ENCODE measurements around the gene TMBIM6.

Gene TMBIM6

DNA sequence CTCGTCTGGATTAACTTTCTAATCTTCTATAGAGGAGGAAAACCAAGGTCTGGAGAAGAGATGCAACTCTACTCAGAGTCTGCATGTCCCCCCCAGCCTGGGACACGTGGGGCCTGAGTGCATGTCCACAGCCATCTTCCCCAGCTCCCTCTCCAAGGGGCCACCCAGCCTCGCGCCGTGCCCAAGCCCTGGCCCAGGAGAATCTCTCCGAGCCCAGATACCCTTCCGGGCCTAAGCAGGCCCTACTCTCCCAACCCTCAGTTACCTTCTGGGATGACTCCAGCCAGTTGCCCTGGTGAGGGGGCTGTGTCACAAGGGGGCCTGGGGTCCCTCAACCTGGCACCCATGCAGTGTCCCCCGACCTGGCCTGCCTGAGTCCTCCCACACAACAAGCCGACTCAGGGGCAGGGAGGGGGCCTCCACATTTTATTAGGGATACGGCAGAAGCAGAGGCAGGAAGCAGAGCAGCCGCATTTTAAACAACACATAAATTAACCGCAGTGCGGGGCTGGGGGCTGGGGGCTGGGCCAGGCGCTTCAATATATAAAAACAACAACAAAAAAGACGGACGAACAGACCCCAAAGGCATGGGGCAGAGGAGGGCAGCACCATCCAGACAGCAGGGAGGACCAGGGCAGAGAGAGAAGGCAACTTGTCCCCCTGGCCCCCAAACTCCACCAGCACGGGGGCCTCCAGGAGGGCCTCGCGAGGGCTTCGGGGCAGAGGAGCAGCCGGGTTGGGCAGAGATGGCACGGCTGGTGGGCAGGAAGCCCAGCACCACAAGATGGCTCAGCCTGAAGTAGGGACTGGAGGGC, 49.6 kb downstream of the TMBIM6 start:
- TF ChIP-seq, protein P1, sequence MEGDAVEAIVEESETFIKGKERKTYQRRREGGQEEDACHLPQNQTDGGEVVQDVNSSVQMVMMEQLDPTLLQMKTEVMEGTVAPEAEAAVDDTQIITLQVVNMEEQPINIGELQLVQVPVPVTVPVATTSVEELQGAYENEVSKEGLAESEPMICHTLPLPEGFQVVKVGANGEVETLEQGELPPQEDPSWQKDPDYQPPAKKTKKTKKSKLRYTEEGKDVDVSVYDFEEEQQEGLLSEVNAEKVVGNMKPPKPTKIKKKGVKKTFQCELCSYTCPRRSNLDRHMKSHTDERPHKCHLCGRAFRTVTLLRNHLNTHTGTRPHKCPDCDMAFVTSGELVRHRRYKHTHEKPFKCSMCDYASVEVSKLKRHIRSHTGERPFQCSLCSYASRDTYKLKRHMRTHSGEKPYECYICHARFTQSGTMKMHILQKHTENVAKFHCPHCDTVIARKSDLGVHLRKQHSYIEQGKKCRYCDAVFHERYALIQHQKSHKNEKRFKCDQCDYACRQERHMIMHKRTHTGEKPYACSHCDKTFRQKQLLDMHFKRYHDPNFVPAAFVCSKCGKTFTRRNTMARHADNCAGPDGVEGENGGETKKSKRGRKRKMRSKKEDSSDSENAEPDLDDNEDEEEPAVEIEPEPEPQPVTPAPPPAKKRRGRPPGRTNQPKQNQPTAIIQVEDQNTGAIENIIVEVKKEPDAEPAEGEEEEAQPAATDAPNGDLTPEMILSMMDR (IDR thresholded peaks at IDR 0.05; ENCODE audit: borderline replicate concordance, insufficient read depth, low read depth, low read length) = no peak
- no peak overlapping the region for H3K4me3 ChIP-seq (ENCODE audit: low read depth, low read length)

DNA sequence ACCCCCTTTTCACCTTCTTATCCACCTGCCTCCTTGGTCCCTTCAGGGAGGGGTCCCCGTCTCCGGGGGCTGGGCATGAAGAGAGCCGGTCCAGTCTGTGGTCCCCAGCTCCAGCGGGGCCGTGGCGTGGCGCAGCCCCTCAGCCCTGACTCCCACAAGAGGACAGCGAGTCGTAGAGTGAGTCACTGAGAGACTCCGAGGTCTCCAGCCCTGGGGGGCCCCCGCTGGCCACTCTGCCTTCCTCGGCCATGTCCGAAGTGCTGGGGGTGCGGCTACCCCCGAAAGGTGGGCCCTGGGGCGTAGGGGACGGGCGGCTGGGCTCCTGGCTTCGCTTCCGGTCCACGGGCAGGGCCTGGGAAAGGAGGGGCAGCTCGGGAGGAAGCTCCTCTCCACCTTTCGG, 50.3 kb downstream of the TMBIM6 start:
- TF ChIP-seq, protein P1 (IDR thresholded peaks at IDR 0.05; ENCODE audit: borderline replicate concordance, insufficient read depth, low read depth, low read length) = no peak

DNA sequence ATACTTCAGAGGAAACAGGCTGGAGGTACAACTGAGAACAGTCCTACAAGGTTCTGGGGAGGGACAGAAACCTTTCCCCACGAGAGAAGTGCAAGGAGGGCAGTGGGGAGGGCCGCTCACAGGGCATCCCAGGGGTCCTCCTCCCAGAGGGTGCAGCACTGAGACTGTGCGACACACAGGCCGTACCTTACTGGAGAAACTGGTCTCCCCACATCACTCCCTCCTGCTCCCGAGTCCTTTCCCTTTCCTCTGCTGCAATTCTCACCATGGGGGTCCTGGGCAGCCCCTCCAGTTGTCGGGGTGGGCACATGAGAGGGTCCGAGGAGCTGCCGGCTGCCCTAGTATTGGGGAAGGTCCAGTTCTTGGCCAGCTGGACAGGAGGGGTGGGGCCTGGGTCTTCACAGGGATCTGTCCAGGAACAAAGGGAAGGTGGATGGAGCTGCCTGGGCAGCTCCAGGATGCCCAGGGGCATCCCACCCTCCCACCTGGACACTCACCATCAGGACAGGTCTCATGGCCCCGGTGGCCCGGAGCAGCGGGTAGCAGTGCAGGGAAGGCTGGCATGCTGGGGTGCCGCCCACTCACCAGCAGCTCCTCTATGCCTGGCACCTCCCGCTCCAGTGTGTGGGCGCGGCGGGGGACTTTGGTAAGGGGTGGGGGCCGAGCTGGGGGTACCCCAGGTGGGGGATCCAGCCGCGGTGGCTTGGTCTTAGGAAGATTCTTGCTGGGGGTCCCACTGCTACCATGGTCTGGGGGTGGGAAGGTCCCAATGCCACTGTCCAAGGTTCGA, 51.0 kb downstream of the TMBIM6 start:
- TF ChIP-seq, protein P1 (IDR thresholded peaks at IDR 0.05; ENCODE audit: borderline replicate concordance, insufficient read depth, low read depth, low read length) = no peak
- no peak overlapping the region for H3K4me3 ChIP-seq (ENCODE audit: low read depth, low read length)

More for the DNA sequence above, 50.3 kb downstream of the TMBIM6 start:
- no peak overlapping the region for H3K4me3 ChIP-seq (ENCODE audit: low read depth, low read length)

DNA sequence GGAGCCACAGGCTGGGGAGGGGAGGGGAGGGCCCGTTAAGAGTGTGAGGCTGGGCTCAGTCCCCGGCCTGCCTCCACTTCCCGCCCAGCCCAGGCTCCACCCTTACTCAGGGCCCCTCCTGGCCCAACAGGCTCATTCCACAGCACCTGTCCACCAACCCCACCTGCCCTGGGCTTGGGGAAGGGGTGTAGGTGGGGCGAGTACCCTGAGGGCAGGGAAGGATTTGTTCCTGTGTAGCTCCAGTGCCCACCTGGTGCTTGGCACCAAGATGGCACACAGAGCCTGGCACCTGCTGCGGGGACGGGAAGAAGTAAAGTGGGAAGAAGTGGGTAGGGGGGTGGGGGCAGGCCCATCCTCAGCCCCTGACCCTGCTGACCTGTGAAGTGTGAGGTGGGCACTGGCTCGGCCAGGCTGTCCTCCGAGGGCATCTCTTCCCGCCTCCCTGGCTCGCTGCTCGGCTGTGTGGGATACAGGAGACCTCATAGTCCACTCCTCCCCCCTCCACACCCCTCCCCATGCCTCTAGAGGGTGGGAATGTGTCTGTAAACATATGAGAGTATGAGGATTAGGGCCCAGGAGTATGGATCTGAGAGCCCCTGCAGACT, 51.7 kb downstream of the TMBIM6 start:
- no peak overlapping the region for H3K4me3 ChIP-seq (ENCODE audit: low read depth, low read length)
- TF ChIP-seq, protein P1 (IDR thresholded peaks at IDR 0.05; ENCODE audit: borderline replicate concordance, insufficient read depth, low read depth, low read length) = no peak

DNA sequence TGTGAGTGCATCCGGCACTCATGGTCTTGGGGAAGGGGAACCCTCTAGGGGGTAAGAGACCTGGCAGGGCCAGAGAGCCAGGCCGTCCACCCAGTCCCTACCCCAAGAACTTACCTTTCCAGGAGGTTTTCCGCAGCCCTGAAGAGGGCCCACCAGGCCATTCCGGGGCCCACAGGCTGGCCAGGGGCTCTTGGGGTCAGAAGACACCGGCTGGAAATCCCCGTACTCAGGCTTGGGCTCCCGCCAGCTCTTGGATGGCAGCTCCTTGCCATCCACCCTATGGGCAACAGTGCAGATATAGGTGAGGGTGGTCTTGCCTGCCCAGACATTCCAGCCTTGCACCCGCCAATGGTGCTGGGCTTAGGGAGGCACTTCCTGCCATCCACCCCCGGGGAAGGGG, 52.3 kb downstream of the TMBIM6 start:
- TF ChIP-seq, protein P1 (IDR thresholded peaks at IDR 0.05; ENCODE audit: borderline replicate concordance, insufficient read depth, low read depth, low read length) = no peak

DNA sequence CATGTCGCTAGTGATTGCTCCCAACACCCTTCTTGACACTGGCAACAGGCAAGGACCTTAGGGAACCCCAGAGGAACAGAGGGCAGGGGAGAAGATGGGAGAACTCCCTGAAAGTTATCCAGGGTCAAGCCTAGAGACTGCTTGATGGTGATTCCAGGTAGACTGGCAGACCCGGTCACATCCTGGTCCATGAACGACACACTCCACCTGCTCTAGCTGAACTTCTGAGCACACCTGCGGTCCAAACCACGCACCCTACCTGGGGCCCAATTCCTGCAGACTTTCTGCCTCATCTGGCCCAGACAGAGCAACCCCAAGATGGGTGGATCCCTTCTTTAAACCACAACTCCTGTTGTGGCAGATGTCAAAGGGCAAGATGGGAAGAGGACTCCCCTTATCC, 52.7 kb downstream of the TMBIM6 start:
- TF ChIP-seq, protein P1 (IDR thresholded peaks at IDR 0.05; ENCODE audit: borderline replicate concordance, insufficient read depth, low read depth, low read length) = no peak
- H3K4me3 ChIP-seq (ENCODE audit: low read depth, low read length) = no peak overlapping the region

More for the DNA sequence above, 52.3 kb downstream of the TMBIM6 start:
- no peak overlapping the region for H3K4me3 ChIP-seq (ENCODE audit: low read depth, low read length)
